ENCODE measurements around the gene UCKL1. TPM values are rescaled to one million over a fixed set of nuclear protein-coding genes. Genes with fewer than 3 reads are reported as not detected.

Gene UCKL1
- polyA plus RNA-seq, 3 donors = 10.9 to 65.8 (median 14.5) TPM

DNA sequence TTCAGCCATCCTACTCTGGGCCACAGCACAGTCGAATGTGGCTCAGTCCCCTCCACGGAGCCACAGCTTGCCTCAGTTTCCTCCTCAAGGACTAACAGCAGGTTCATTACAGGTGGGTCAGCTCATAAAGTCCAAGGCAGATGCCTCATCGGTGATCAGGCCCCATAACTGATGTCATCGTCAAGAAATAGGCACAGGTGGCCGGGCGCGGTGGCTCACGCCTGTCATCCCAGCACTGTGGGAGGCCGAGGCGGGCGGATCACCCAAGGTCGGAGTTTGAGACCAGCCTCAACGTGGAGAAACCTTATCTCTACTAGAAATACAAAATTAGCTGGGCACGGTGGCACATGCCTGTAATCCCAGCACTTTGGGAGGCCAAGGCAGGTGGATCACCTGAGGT lies 3.4 kb downstream of the UCKL1 start:
- TF ChIP-seq, protein P1, sequence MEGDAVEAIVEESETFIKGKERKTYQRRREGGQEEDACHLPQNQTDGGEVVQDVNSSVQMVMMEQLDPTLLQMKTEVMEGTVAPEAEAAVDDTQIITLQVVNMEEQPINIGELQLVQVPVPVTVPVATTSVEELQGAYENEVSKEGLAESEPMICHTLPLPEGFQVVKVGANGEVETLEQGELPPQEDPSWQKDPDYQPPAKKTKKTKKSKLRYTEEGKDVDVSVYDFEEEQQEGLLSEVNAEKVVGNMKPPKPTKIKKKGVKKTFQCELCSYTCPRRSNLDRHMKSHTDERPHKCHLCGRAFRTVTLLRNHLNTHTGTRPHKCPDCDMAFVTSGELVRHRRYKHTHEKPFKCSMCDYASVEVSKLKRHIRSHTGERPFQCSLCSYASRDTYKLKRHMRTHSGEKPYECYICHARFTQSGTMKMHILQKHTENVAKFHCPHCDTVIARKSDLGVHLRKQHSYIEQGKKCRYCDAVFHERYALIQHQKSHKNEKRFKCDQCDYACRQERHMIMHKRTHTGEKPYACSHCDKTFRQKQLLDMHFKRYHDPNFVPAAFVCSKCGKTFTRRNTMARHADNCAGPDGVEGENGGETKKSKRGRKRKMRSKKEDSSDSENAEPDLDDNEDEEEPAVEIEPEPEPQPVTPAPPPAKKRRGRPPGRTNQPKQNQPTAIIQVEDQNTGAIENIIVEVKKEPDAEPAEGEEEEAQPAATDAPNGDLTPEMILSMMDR (IDR thresholded peaks at IDR 0.05) = no peak
- H3K36me3 Mint-ChIP-seq = peaks cover 4 to 13% of the 10 kb centered on the region in 2 donors
- H3K27ac ChIP-seq (ENCODE audit: low read depth in 1 of 2, low read length in 2 of 2) = no peak overlapping the region
- no peak overlapping the region for H2AFZ ChIP-seq (ENCODE audit: insufficient read depth, low read depth, low read length, poor library complexity, severe bottlenecking)
- no peak overlapping the region for H3K9ac ChIP-seq (ENCODE audit: insufficient read depth, low read length, poor library complexity, severe bottlenecking)
- peaks cover 81% of the 10 kb centered on the region for H3K79me2 ChIP-seq (ENCODE audit: insufficient read depth, low read length)
- peaks cover 50% of the 10 kb centered on the region for H3K4me1 Mint-ChIP-seq
- peaks cover 83% of the 10 kb centered on the region for H4K20me1 ChIP-seq (ENCODE audit: insufficient read depth, low read length)
- H3K27ac Mint-ChIP-seq = no peak overlapping the region
- intact Hi-C loops (cut with micrococcal nuclease) = no loop called here
- peaks cover 45 to 62% of the 10 kb centered on the region in 2 donors for H3K4me1 ChIP-seq (ENCODE audit: control insufficient read depth in 1 of 2, insufficient read depth in 2 of 2, low read length in 2 of 2)
- H3K4me2 ChIP-seq (replicated peaks; ENCODE audit: extremely low read depth, low read length, poor library complexity, severe bottlenecking) = no peak overlapping the region
- peaks cover 0 to 2% of the 10 kb centered on the region in 2 donors for H3K36me3 ChIP-seq (replicated peaks in 1 of 2; ENCODE audit: control insufficient read depth in 1 of 2, insufficient read depth in 2 of 2, low read length in 2 of 2)
- 94% methylated on average over 11 of the region's 14 CpGs for WGBS (ENCODE audit: insufficient coverage)
- H3K27me3 Mint-ChIP-seq (ENCODE audit: low read depth in 3 of 3) = peaks cover 2 to 5% (median 2%) of the 10 kb centered on the region in 3 donors
- H3K4me3 ChIP-seq (replicated peaks in 1 of 3; ENCODE audit: low read depth in 2 of 3, low read length in 3 of 3) = no peak overlapping the region
- H3K9me3 Mint-ChIP-seq = no peaks in the 10 kb centered on the region
- no peak for DNase-seq
- no peak overlapping the region for H3K4me3 Mint-ChIP-seq
- no peaks in the 10 kb centered on the region for H3K9me3 ChIP-seq (replicated peaks in 1 of 2; ENCODE audit: control insufficient read depth in 1 of 2, insufficient read depth in 1 of 2, low read length in 2 of 2)
- no peaks in the 10 kb centered on the region for H3K27me3 ChIP-seq (ENCODE audit: control insufficient read depth in 2 of 2, insufficient read depth in 2 of 2, low read length in 2 of 2)

DNA sequence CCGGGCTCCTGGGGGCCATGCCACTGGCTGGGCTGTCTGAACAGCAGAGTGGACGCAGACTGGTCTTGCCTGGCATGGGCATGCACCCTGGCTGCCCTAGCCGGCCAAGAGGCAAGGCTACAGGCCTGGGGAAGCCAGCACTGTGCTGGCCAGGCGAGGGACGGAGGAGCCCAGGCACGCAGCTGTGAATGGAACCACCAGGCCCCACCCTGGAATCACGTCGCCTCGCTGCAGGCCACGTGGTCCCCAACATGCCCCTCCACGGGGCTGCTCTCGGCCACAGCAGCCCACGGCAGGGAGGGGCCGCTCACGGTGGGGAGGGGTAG lies 4.0 kb downstream of the UCKL1 start:
- H3K27ac Mint-ChIP-seq = no peak overlapping the region
- 91% methylated on average over 15 of the region's 15 CpGs for WGBS (ENCODE audit: insufficient coverage)
- intact Hi-C loops (cut with micrococcal nuclease) = no loop called here
- H3K27me3 Mint-ChIP-seq (ENCODE audit: low read depth in 3 of 3) = peaks cover 2 to 3% (median 2%) of the 10 kb centered on the region in 3 donors
- Histone ChIP-seq H2AFZ (ENCODE audit: insufficient read depth, low read depth, low read length, poor library complexity, severe bottlenecking) (no peak overlapping the region), H3K27ac (ENCODE audit: low read depth in 1 of 2, low read length in 2 of 2) (no peak overlapping the region), H3K9ac (ENCODE audit: insufficient read depth, low read length, poor library complexity, severe bottlenecking) (no peak overlapping the region), H3K4me2 (replicated peaks; ENCODE audit: extremely low read depth, low read length, poor library complexity, severe bottlenecking) (no peak overlapping the region), H3K36me3 (replicated peaks in 1 of 2; ENCODE audit: control insufficient read depth in 1 of 2, insufficient read depth in 2 of 2, low read length in 2 of 2) (peaks cover 0 to 2% of the 10 kb centered on the region in 2 donors), H3K27me3 (ENCODE audit: control insufficient read depth in 2 of 2, insufficient read depth in 2 of 2, low read length in 2 of 2) (no peaks in the 10 kb centered on the region), H3K4me1 (ENCODE audit: control insufficient read depth in 1 of 2, insufficient read depth in 2 of 2, low read length in 2 of 2) (peaks cover 48 to 64% of the 10 kb centered on the region in 2 donors), H3K79me2 (ENCODE audit: insufficient read depth, low read length) (peaks cover 87% of the 10 kb centered on the region), H3K9me3 (replicated peaks in 1 of 2; ENCODE audit: control insufficient read depth in 1 of 2, insufficient read depth in 1 of 2, low read length in 2 of 2) (no peaks in the 10 kb centered on the region), H3K4me3 (replicated peaks in 1 of 3; ENCODE audit: low read depth in 2 of 3, low read length in 3 of 3) (no peak overlapping the region), H4K20me1 (ENCODE audit: insufficient read depth, low read length) (peaks cover 89% of the 10 kb centered on the region)
- peaks cover 4 to 13% of the 10 kb centered on the region in 2 donors for H3K36me3 Mint-ChIP-seq
- TF ChIP-seq, protein P1 (IDR thresholded peaks at IDR 0.05) = no peak
- DNase-seq = no peak
- H3K4me1 Mint-ChIP-seq = peaks cover 55% of the 10 kb centered on the region
- H3K4me3 Mint-ChIP-seq = no peak overlapping the region
- no peaks in the 10 kb centered on the region for H3K9me3 Mint-ChIP-seq
